Measurements from ENCODE around the gene HTR3A. TPM values are rescaled to one million over a fixed set of nuclear protein-coding genes. Genes with fewer than 3 reads are reported as not detected.
"Not testable (repeated sequence)": the region's sequence is repeated elsewhere in the genome, so short reads cannot be mapped to it uniquely, and the experiment has no call there.

The HTR3A gene
- not detected in 2 replicates for total RNA-seq (2014; rRNA removed; shearing (Covaris generic))
- not detected in 2 replicates for polyA plus RNA-seq (2014; cell fraction: nucleus; rRNA removed)

DNA sequence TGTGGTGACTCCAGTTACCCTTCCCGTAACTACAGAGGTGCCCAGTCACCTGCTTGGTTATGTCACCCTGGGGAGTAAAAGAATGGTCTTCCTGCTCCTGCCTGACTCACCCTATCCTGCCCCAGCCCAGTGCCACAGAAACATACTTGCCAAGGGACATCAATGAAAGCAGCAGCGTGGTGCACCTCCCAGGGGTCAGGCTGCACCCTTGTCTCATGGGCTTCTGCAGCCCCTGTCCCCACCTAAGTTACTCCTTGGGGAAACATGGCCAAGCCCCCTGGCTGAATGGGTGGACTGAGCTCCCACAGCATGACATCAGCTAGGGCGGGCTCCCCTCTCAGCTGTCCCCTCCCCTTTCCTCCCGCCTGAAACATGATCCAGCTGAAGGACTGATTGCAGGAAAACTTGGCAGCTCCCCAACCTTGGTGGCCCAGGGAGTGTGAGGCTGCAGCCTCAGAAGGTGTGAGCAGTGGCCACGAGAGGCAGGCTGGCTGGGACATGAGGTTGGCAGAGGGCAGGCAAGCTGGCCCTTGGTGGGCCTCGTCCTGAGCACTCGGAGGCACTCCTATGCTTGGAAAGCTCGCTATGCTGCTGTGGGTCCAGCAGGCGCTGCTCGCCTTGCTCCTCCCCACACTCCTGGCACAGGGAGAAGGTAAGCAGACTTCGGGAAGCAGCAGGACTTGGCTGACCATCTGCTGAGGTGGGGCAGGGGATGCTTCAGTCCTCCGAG, at the start of gene HTR3A:
TSS of gene HTR3A (plus strand) at position 368 of the 730 bp plus-strand sequence. CDS start at position 586, 218 bp downstream.
- DNase-seq (ENCODE audit: extremely low read depth, low read depth), result no peak

DNA sequence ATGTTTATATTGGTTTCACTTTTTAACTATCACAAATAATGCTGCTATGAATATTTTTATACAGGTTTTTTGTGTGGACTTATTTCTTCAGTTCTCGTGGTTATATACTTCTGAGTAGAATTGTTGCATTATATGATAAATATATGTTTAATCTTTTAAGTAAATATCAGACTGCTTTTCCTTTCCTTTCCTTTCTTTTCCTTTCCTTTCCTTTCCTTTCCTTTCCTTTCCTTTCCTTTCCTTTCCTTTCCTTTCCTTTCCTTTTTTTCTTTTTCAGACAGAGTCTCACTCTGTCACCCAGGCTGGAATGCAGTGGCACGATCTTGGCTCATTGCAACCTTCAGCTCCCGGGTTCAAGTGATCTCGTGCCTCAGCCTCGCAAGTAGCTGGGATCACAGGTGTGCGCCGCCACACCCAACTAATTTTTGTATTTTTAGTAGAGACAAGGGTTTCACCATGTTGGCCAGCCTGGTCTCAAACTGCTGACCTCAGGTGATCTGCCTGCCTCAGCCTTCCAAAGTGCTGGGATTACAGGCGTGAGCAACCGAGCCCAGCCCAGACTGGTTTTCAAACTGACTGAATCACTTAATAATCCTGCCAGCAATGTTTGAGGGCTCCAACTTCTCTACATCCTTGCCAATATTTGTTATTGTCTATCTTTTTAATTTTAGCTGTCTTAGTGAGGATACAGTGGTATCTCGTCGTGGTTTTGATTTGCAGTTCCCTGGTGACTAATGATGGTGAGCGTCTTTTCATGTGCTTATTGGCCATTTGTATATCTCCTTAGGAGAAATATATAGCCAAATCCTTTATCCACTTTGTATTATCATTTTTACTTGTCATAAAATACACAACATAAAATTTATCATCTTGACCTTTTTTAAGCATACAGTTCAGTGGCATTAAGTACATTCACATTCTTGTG, 48.4 kb upstream of the HTR3A start:
- no peak for DNase-seq (ENCODE audit: extremely low read depth, low read depth)

DNA sequence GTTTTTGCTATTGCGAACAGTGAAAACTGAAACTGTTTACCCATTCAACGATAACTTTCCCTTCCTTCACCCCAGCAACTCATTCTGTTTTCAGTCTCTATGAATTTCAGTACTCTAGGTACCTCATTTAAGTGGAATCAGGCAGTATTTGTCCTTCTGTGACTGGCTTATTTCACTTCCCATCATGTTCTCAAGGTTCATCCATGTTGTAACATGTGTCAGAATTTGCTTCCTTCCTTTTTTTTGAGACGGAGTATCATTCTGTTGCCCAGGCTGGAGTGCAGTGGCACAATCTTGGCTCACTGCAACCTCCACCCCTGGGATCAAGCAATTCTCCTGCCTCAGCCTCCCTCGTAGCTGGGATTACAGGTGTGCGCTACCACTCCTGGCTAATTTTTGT, 46.6 kb upstream of the HTR3A start:
- DNase-seq (ENCODE audit: extremely low read depth, low read depth), result no peak

DNA sequence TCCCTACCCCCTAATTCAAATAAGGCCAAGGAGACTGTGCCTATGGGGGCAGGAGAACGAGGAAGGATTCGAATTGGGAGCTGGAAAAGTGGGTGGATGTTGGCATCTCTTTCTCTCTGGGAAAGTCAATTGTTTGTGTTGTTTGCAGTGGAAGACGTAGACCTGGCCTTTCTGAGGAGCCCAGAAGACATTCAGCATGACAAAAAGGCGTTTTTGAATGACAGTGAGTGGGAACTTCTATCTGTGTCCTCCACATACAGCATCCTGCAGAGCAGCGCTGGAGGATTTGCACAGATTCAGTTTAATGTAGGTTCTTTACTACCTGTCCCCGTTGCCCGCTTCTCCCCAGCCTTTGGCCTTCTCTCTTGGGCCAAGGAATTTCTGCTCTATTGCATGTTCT, 42.1 kb upstream of the HTR3A start:
- DNase-seq (ENCODE audit: extremely low read depth, low read depth), result no peak

DNA sequence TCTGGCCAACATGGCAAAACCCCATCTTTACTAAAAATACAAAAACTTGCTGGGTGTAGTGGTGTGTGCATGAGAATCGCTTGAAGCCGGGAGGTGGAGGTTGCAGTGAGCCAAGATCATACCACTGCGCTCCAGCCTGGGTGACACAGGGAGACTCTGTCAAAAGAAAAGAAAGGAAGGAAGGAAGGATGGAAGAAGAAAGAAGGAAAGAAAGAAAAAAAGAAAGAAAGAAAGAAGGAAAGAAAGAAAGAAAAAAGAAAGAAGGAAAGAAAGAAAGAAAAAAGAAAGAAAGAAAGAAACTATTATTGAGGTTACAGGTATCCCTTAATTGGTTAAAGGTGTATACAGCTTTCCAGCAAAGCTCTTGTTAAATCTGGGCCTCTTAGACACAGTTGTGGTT, 40.7 kb upstream of the HTR3A start:
- not testable (repeated sequence) for DNase-seq (ENCODE audit: extremely low read depth, low read depth)

DNA sequence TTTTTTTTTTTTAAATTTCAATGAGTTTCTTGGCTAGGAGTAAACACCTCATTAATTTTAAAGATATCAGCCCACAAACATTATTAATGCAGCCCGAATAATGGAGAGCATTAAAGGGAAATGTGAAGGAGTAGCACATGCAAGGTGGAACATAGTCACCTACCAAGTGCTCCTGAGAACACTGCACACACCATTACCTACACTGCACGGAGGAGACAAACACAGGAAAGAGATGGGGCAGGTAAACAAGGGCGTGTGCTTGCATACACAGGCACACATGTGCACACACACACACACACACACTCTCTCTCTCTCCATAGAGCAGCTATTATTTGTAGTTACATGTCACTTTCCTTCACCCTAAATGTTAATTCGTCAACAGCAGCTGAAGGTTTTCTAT, 40.1 kb upstream of the HTR3A start:
- no peak for DNase-seq (ENCODE audit: extremely low read depth, low read depth)

DNA sequence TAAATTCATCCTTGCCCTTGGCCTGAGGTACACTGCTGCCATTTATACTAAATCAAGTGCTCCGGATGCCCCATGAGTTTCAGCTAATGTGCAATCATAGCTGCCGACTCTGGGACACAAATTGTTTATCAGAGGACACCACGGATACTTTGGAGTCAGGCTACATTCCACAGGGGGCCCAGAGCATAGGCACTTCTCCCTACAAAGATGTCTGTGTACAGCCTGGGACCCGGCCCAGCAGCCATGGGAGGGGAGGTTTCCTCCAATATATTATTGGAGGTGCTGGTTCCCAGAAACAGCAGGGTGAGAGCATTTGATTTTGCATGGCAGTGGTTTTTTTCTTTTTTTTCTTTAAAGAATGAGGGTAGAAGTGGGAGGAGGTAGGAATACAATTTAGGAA, 39.0 kb upstream of the HTR3A start:
- no peak for DNase-seq (ENCODE audit: extremely low read depth, low read depth)

DNA sequence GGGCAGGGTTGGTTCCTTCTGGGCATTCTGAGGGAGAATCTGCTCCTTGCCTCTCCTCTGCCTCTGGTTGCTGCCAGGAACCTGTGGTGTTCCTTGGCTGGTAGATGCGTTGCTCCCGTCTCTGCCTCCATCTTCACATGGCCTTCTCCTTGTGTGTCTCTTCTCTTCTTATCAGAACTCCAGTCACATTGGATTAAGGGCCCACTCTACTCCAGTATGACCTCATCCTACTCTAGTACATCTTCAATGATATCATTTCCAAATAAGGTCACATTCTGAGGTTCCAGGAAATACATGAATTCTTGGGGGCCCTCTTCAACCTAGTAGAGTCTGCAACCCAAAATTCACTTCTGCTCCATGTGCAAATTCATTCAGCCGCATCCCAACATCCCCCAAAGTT, 37.0 kb upstream of the HTR3A start:
- no peak for DNase-seq (ENCODE audit: extremely low read depth, low read depth)

DNA sequence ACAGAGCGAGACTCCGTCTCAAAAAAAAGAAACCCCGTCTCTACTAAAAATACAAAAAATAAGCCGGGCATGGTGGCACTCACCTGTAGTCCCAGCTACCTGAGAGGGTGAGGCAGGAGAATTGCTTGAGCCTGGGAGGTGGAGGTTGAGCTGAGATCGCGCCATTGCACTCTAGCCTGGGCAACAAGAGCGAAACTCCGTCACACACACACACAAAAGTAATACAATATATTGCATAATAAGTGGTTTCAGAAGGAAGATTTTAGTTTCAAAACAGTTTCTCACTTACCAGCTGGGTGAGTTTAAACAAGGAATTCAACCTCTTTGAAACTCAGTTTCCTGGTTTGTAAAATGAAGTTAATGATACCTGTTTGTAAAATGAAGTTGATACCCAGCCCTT, 32.7 kb upstream of the HTR3A start:
- no peak for DNase-seq (ENCODE audit: extremely low read depth, low read depth)

DNA sequence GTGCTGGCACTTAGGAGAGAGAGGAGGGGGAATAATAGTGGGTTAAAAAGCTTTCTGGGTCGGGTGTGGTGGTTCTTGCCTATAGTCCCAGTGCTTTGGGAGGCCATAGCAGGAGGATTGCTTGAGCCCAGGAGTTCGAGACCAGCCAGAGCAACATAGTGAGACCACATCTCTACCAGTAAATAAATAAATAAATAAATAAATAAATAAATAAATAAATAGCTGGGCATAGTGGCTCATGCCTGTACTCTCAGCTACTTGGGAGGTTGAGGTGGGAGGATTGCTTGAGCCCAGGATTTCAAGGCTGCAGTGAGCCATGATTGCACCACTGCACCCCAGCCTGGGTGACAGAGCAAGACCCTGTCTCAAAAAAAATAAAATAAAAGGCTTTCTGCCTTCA, 28.7 kb upstream of the HTR3A start:
- not testable (repeated sequence) for DNase-seq (ENCODE audit: extremely low read depth, low read depth)

DNA sequence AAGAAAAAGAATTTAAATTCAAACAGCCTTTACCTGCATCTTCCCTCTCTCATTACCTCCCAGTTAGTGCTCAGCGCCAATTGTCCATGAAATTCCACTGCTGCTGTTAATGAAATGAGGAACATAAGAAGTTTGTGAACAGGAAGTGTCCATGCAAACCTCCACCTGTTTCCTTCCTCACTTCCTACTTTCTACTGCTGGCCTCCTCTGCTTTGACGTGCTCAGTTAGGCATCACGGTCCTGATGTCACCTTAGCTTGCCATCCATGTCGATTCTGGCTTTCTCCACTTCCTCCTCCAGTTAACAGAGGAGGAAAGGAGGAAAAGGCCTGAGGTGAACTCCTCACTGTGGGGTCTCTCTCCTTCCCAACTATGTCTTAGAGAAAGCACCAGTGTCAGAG, 26.9 kb upstream of the HTR3A start:
- DNase-seq (ENCODE audit: extremely low read depth, low read depth), result no peak

DNA sequence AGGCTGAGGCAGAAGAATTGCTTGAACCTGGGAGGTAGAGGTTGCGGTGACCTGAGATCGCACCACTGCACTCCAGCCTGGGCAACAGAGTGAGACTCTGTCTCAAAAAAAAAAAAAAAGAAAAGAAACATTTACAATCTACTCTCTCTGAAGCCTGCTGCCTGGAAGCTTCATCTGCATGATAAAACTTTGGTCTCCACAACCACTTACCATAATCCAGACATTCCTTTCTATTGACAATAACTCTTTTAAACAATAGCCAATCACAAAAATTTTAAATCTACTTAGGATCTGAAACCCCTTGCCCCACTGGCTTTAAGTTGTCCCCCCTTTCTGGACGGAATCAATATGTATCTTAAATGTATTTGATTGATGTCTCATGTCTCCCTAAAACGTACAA, 25.0 kb upstream of the HTR3A start:
- no peak for DNase-seq (ENCODE audit: extremely low read depth, low read depth)

DNA sequence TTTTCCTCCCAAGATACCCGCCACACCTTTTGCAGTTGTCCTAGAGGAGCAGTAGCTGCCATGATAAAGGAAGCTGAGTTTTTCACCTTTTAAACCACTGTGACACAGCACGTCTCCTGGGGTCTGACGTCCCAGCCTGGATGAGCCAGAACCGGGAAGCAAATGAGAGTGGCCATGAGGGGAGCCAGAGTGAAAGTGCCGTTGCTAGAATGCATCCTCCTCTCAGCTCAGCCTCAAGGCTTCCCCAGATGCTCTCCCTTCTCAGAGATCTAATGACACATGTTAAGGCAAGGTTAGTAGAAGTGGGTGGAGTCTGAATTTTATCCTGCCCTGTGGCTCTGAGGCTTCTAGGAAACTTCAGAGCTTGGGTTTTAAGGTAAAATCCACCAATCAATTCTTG, 23.4 kb upstream of the HTR3A start:
- DNase-seq (ENCODE audit: extremely low read depth, low read depth), result no peak

DNA sequence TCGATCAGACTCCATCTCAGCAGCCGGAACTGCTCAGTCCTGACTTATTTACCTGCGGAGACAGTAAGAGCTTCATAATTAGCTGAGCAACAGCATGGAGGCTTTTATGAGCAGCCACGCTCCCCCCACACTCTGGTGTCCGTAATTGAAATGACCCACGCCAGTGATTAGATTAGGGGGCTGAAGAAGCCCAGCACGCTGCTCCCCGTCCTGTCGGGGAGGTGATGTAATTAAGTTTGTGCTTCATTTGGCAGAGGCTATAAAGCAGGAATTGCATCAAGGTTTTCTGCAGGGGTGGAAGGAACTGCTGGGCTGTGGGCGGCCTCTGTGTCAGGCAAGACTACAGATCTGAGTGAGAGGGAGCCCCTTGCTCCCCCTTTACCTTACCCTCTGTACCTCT, 22.8 kb upstream of the HTR3A start:
- DNase-seq (ENCODE audit: extremely low read depth, low read depth), result no peak

DNA sequence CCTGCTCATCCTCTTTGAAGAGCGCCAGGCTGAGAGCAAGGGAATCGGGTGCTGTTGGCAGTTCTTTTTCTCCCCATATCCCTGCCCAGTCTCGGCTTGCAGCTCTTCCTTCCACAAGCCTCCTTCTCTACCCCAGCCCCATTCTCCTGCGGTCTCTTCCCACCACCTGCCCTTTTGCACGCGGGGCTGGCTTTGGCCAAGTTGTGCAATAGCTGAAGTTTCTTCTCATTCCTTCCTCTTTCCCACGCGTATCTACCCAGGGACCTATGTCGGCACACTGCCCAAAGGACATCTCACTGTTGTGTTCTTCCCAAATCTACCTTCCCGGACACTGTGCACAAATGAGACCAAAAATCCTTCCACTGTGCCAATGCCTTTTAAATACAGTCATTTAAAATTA, 22.3 kb upstream of the HTR3A start:
- DNase-seq (ENCODE audit: extremely low read depth, low read depth), result no peak

DNA sequence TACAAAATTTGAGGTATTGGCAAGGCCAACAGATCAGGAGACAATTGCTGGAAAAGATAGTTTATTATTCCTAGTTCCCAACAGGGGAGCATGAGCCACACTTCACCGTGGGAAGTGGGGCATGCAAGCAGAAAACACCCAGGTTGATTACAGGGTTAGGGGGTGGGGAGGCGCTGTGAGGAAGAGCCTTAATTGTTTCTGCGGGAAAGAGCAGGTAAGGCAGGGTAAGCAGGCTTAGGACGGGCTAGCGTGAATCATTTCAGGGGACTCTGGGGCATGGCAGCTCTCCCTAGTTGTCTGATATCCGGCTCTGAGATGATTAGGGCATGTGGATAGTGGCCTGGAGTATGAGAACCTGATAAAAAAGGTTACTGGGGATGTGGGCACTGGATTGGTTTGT, 20.7 kb upstream of the HTR3A start:
- no peak for DNase-seq (ENCODE audit: extremely low read depth, low read depth)

DNA sequence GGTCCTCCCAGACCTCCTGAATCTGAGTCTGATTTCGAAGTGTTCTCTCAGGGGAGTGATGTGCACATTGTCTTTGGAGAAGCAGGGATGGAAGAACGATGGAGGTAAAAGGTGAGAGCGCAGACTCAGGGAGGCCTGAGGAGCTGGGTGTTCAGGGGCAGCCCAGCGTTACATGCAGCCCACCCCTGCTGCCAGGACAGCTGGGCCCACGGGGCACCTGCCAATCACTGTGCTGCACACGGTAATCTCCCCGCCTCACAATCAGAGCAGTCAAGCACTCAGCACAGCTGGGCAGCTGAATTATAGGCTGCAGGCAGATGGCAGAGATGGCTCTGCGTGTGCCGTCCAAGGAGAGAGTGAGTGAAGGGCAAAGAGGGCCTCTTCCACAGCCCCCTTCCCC, 17.9 kb upstream of the HTR3A start:
- no peak for DNase-seq (ENCODE audit: extremely low read depth, low read depth)

DNA sequence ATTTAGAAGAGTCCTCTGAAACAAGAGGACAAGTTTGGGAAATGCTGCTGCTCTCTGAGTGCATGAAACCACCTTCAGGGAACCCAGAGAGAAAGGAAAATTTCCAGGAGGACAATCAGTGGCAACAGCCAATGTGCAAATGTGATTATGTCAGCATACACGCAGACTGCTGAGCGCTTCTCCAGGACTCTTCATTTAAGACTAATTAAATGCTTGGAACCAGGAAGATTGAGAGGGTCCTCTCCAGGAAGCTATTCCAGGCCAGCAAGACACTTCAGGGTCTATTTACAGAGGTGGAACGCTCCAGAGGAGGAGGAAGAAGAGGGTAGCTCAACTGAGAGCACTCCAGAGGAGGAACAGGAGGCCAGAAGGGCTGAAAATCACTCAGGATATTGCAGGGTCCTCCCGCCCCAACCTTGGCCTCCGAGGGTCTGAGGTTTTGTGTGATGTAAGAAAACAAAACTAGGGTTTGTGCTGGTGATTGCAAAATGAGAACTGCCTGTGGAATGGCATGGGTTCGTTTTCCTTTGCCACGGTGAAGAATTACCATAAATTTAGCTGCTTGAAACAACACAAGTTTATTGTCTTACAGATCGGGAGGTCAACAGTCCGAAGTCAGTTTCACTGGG, 14.1 kb upstream of the HTR3A start:
- DNase-seq (ENCODE audit: extremely low read depth, low read depth), result no peak

DNA sequence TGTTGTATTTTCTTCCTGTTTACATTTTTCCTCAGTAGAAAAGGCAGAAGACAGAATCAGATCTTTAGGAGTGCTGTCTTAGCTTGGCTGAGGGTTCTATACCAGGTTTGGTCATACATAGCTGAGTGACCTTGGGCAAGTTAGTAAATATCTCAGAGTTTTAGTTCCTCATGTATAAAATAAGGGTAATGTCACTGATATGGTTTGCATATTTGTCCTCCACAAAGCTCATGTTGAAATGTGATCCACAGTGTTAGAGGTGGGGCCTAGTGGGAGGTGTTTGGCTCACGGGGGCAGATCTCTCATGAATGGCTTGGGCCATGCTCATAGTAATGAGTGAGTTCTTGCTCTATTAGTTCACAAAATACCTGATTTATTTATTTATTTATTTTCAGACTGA, 7.5 kb upstream of the HTR3A start:
- no peak for DNase-seq (ENCODE audit: extremely low read depth, low read depth)

DNA sequence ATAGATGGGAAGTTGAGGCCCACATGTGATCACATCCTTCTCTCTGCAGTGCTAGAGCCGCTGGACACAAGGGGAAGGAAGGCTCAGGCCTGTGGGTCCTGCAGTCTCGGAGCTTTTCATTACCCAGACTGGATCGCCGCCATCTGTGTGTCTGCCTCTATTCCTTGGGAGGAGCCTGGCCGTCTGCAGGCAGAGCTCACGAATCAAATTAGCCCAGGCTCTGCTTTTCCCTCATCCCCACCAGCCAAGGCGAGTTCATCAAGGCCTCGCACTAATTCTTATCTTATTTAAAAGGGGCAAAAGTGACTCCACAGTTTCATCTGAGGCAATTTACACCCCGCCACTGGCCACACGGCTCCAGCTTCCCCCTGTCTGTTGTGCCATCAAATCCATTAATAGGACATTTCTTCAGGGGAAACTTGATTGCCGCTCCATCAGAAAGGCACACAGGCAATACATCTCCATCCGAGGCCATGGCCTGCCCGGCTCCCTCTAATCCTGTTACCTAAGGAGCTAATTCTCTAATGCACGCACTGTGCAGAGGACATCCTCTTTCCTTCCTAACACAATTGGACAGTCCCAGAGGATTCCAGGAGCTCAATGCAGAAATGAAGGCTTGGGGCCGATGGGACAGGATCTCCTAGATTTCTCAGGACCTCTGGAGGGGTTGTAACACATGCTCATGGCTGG, 3.3 kb upstream of the HTR3A start:
- no peak for DNase-seq (ENCODE audit: extremely low read depth, low read depth)

DNA sequence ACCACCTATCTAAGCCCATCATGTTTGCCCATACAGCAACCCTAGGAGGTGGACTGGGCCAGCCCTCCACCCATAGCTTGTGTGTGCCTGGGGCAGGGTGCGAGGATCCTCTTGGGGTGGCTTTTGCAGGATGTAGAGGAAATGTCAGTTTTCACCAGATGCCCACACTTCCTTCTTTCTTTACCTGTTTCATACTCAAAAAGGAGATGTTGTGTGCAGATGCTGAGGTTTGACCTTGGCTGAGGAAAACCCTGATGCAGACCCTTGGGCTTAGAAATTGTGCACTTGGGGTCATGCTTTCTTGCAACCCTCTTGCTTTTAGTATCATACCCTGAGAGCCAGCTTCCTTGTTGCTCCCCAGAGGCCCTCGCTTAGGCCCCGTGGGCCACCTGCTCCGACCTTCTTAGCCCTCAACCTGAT, 2.2 kb downstream of the HTR3A start:
- no peak for DNase-seq (ENCODE audit: extremely low read depth, low read depth)
